HepG2 (cell line): ENCODE measurements around the gene PHF23. TPM values are rescaled to one million over a fixed set of nuclear protein-coding genes. Genes with fewer than 3 reads are reported as not detected.
A peak's percentile ranks its signal among the peaks of the same experiment; 100 is the strongest.

Experiments
- EP300 ChIP-seq, 3 experiments: sonication (generic) in 1 of 3; formaldehyde crosslinking in 1 of 3; IDR thresholded peaks; 2 replicates each; pipeline versions ENCODE4 v1.5.1 to v1.6.1; 2011 to 2020; ENCODE audit warnings: low read depth in 2 of 3, low read length in 2 of 3, borderline replicate concordance in 1 of 3, improper control_type of control experiment in 1 of 3, mild to moderate bottlenecking in 1 of 3, missing genetic modification reagents in 1 of 3, moderate library complexity in 1 of 3
- FOXA1 ChIP-seq, 2 experiments: fragments of 450-650 bp in 1 of 2; sonication (generic) in 1 of 2; formaldehyde crosslinking in 1 of 2; IDR thresholded peaks; 2 replicates each; pipeline versions ENCODE4 v1.4.0 to v1.6.1; 2016 to 2020; ENCODE audit warnings: missing genetic modification reagents in 1 of 2
- ISX ChIP-seq: sonication (generic); formaldehyde crosslinking; conservative IDR thresholded peaks from 2 replicates; pipeline ENCODE4 v1.5.0; 2020; ENCODE audit warnings: missing genetic modification reagents
- KDM3A ChIP-seq: IDR thresholded peaks from 2 replicates; pipeline ENCODE4 v1.6.1; 2018; ENCODE audit warnings: low read depth, missing compliant biosample characterization
- MTA1 ChIP-seq: sonication (generic); formaldehyde crosslinking; IDR thresholded peaks from 2 replicates; pipeline ENCODE4 v1.4.0; 2020; ENCODE audit warnings: missing genetic modification reagents, mild to moderate bottlenecking, borderline replicate concordance
- NCOA1 ChIP-seq: sonication (generic); formaldehyde crosslinking; IDR thresholded peaks from 2 replicates; pipeline ENCODE4 v1.9.0; 2021; ENCODE audit warnings: missing genetic modification reagents
- POLR2AphosphoS2 ChIP-seq: IDR thresholded peaks from 2 replicates; pipeline ENCODE4 v1.6.1; 2011; ENCODE audit warnings: low read depth, low read length, improper control_type of control experiment
- RELA ChIP-seq: sonication (generic); formaldehyde crosslinking; IDR thresholded peaks from 2 replicates; pipeline ENCODE4 v1.4.0; 2020; ENCODE audit warnings: missing genetic modification reagents
- SMARCC2 ChIP-seq: fragments of 450-650 bp; IDR thresholded peaks from 2 replicates; pipeline ENCODE4 v1.6.1; 2017; ENCODE audit warnings: antibody characterized with exemption, mild to moderate bottlenecking
- SRY ChIP-seq: sonication (generic); formaldehyde crosslinking; IDR thresholded peaks from 2 replicates; pipeline ENCODE4 v1.8.0; 2022; ENCODE audit warnings: mild to moderate bottlenecking, missing genetic modification reagents
- SYNCRIP ChIP-seq: fragments of 200-400 bp; formaldehyde crosslinking; IDR thresholded peaks from 2 replicates; pipeline ENCODE4 v1.6.1; 2018; ENCODE audit warnings: mild to moderate bottlenecking, low read depth, low read length; ENCODE audit not compliant: insufficient read depth
- ZNF224 ChIP-seq: sonication (generic); formaldehyde crosslinking; IDR thresholded peaks from 2 replicates; pipeline ENCODE4 v1.5.0; 2020; ENCODE audit warnings: mild to moderate bottlenecking, missing genetic modification reagents
- ZNF331 ChIP-seq: sonication (generic); formaldehyde crosslinking; IDR thresholded peaks from 2 replicates; pipeline ENCODE4 v1.4.0; 2020; ENCODE audit warnings: missing genetic modification reagents
- ZNF550 ChIP-seq: sonication (generic); formaldehyde crosslinking; IDR thresholded peaks from 2 replicates; pipeline ENCODE4 v1.4.0; 2020; ENCODE audit warnings: mild to moderate bottlenecking, missing genetic modification reagents, borderline replicate concordance
- ZNF761 ChIP-seq: sonication (generic); formaldehyde crosslinking; conservative IDR thresholded peaks from 2 replicates; pipeline ENCODE4 v1.4.0; 2020; ENCODE audit warnings: mild to moderate bottlenecking, missing genetic modification reagents
- ZNF772 ChIP-seq: sonication (generic); formaldehyde crosslinking; IDR thresholded peaks from 2 replicates; pipeline ENCODE4 v1.5.0; 2020; ENCODE audit warnings: mild to moderate bottlenecking, missing genetic modification reagents
- ZNF83 ChIP-seq: sonication (generic); formaldehyde crosslinking; IDR thresholded peaks from 2 replicates; pipeline ENCODE4 v1.4.0; 2020; ENCODE audit warnings: missing genetic modification reagents, mild to moderate bottlenecking, borderline replicate concordance
- ZSCAN30 ChIP-seq: sonication (generic); formaldehyde crosslinking; IDR thresholded peaks from 2 replicates; pipeline ENCODE4 v1.5.0; 2020; ENCODE audit warnings: mild to moderate bottlenecking, missing genetic modification reagents
- ZXDC ChIP-seq: sonication (generic); formaldehyde crosslinking; IDR thresholded peaks from 2 replicates; pipeline ENCODE4 v1.5.0; 2020; ENCODE audit warnings: mild to moderate bottlenecking, missing genetic modification reagents
- polyA plus RNA-seq, 8 experiments: library from polyadenylated mRNA; depleted of rRNA in 3 of 8; stranded (reverse) in 7 of 8; unstranded in 1 of 8; fragments of >200 nt; fragmentation: Illumina TruSeq in 4 of 8; extraction: Trizol in 4 of 8; gene quantifications; 2 replicates each; pipeline versions ENCODE4 v1.2.1 to v1.2.3, GENCODE V29; 2011 to 2016; ENCODE audit warnings: low read depth in 4 of 8, missing spikeins in 1 of 8, mixed read lengths in 1 of 8; ENCODE audit not compliant: insufficient read depth in 1 of 8
- total RNA-seq, 5 experiments: library from RNA; depleted of rRNA; stranded (reverse); fragments of >200 nt; fragmentation: Illumina TruSeq; extraction: Trizol; gene quantifications; 2 replicates each; pipeline ENCODE4 v1.2.3, GENCODE V29; 2016; ENCODE audit warnings: low read depth in 1 of 5
- TF ChIP-seq, protein P1 (sequence below): sonication (generic); formaldehyde crosslinking; IDR thresholded peaks from 2 replicates; pipeline ENCODE4 v1.4.0; 2020; ENCODE audit warnings: missing genetic modification reagents
- TF ChIP-seq, protein P2 (sequence below): sonication (generic); formaldehyde crosslinking; IDR thresholded peaks from 2 replicates; pipeline ENCODE4; 2020; ENCODE audit warnings: missing genetic modification reagents, mild to moderate bottlenecking, borderline replicate concordance

The PHF23 gene
- total and polyA plus RNA-seq, 2 of the 13 experiments (the other 11 are each of a cell fraction or from before 2014, with no cell fraction given) = 27.6 to 33.2 TPM

- peak; percentile 80; the same call in 1 of the 2 replicates for TF ChIP-seq ZXDC (CRISPR knock-in tag)
- TF ChIP-seq SRY = 0 out of 2 replicates have a peak, but pooled peaks have one; percentile 77
- no peak for TF ChIP-seq ZNF550 (CRISPR knock-in tag)
- no peak for TF ChIP-seq SMARCC2
- no peak; the same call in 1 of the 2 replicates for TF ChIP-seq ZNF761 (CRISPR knock-in tag)
- no peak for TF ChIP-seq SYNCRIP
- TF ChIP-seq KDM3A (CRISPR knock-in tag) = peak; percentile 43; the same call in 1 of the 2 replicates
- no peak for TF ChIP-seq ZSCAN30 (CRISPR knock-in tag)
- peak in 1 of 2 experiments; percentile 56; a peak in 2 of 4 replicates for TF ChIP-seq EP300 (IDR thresholded peaks at IDR 0.05; ENCODE audit: low read depth in 2 of 2, low read length in 2 of 2)
- TF ChIP-seq EP300 (CRISPR knock-in tag; IDR thresholded peaks at IDR 0.05; ENCODE audit: borderline replicate concordance) = peak; percentile 74
- TF ChIP-seq, protein P1, sequence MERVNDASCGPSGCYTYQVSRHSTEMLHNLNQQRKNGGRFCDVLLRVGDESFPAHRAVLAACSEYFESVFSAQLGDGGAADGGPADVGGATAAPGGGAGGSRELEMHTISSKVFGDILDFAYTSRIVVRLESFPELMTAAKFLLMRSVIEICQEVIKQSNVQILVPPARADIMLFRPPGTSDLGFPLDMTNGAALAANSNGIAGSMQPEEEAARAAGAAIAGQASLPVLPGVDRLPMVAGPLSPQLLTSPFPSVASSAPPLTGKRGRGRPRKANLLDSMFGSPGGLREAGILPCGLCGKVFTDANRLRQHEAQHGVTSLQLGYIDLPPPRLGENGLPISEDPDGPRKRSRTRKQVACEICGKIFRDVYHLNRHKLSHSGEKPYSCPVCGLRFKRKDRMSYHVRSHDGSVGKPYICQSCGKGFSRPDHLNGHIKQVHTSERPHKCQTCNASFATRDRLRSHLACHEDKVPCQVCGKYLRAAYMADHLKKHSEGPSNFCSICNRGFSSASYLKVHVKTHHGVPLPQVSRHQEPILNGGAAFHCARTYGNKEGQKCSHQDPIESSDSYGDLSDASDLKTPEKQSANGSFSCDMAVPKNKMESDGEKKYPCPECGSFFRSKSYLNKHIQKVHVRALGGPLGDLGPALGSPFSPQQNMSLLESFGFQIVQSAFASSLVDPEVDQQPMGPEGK (CRISPR knock-in tag) = peak; percentile 94
- TF ChIP-seq, protein P2, sequence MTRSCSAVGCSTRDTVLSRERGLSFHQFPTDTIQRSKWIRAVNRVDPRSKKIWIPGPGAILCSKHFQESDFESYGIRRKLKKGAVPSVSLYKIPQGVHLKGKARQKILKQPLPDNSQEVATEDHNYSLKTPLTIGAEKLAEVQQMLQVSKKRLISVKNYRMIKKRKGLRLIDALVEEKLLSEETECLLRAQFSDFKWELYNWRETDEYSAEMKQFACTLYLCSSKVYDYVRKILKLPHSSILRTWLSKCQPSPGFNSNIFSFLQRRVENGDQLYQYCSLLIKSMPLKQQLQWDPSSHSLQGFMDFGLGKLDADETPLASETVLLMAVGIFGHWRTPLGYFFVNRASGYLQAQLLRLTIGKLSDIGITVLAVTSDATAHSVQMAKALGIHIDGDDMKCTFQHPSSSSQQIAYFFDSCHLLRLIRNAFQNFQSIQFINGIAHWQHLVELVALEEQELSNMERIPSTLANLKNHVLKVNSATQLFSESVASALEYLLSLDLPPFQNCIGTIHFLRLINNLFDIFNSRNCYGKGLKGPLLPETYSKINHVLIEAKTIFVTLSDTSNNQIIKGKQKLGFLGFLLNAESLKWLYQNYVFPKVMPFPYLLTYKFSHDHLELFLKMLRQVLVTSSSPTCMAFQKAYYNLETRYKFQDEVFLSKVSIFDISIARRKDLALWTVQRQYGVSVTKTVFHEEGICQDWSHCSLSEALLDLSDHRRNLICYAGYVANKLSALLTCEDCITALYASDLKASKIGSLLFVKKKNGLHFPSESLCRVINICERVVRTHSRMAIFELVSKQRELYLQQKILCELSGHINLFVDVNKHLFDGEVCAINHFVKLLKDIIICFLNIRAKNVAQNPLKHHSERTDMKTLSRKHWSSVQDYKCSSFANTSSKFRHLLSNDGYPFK = peak; percentile 60
- TF ChIP-seq ZNF772 (CRISPR knock-in tag) = peak; percentile 85
- TF ChIP-seq FOXA1 (IDR thresholded peaks at IDR 0.05) = no peak
- TF ChIP-seq FOXA1 (CRISPR knock-in tag; IDR thresholded peaks at IDR 0.05) = peak; percentile 38
- no peak; the same call in 1 of the 2 replicates for TF ChIP-seq POLR2AphosphoS2
- no peak for TF ChIP-seq RELA (CRISPR knock-in tag)
- TF ChIP-seq ZNF224 (CRISPR knock-in tag) = no peak
- TF ChIP-seq MTA1 (CRISPR knock-in tag) = 0 out of 2 replicates have a peak, but pooled peaks have one; percentile 65
- TF ChIP-seq ISX = no peak
- TF ChIP-seq ZNF83 = no peak
- TF ChIP-seq ZNF331 (CRISPR knock-in tag) = peak; percentile 66
- TF ChIP-seq NCOA1 (CRISPR knock-in tag) = no peak
Measured at GRCh38 chr17:7234083-7234951, 4.9 kb downstream of the PHF23 start, which contains the start of gene DVL2 (continued).
